ENCODE data around the gene SPATS2L.

SPATS2L gene

DNA sequence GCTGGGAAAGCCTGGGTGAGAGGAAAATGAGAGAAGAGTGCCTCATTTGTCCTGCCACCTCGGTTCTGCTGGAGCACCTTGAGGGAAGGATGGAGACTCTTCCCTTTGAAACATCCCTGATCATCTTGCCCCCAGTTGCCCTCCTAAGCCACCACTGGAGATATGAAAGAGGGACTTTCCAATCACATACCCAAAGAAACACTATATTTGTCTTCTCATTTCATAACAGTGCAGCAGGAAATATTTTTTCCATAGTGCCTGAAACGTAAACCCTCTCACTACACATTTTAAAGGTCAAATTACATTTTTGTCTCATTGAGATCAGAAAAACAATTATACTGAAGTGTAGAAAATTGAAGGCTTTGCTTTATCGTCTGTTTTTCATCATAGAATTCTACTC lies 140.1 kb downstream of the SPATS2L start:
- H3K36me3 ChIP-seq (ENCODE audit: control insufficient read depth in 2 of 2, insufficient read depth in 2 of 2, low read length in 2 of 2): peaks cover 9 to 28% of the 10 kb centered on the region in 2 donors

DNA sequence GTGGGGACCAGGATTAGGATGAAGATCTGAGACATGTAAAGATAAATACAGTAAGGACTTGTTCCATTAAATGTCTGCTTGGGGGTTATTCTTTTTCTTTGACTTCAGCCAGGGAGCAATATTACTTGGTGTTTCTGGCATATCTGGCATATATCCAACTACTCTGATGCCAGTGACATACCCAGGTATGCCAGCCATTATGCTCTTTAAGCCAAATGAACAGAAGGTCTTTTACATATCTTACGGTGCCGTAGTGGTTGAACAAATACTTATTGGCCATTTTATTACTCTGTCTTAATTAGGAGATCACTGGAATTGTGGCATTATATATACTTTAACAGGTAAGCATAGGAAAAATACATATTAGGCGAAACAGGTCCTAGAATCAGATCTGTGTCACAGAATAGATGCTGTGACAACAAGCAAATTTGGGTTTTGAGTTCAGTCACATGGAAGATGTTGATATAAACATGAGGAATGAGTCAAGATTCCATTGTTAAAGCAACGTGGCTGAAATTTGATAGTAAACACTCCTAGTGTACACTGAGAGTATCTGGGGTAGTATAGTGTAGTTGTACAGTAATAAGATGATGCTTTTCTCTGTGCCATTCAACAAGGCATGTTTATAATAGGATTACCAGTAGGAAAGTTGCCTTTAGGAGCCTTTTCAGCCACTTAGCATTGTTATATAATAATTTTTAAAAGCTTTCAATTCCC lies 140.8 kb downstream of the SPATS2L start:
- no peaks in the 10 kb centered on the region for H3K27me3 ChIP-seq (ENCODE audit: control insufficient read depth in 2 of 2, insufficient read depth in 2 of 2, low read length in 2 of 2)

More for the DNA sequence above, 140.1 kb downstream of the SPATS2L start:
- H3K9me3 ChIP-seq (ENCODE audit: control insufficient read depth in 2 of 2, low read length in 2 of 2): no peaks in the 10 kb centered on the region
- H3K27ac ChIP-seq (ENCODE audit: low read depth in 2 of 2, low read length in 2 of 2): no peak overlapping the region
- H3K27me3 ChIP-seq (ENCODE audit: control insufficient read depth in 2 of 2, insufficient read depth in 2 of 2, low read length in 2 of 2): no peaks in the 10 kb centered on the region
- no peak overlapping the region for H3K9ac ChIP-seq (ENCODE audit: low read depth in 1 of 2, low read length in 2 of 2)
- H3K4me3 ChIP-seq (ENCODE audit: low read length in 2 of 2): no peak overlapping the region
- no peaks in the 10 kb centered on the region for H3K4me1 ChIP-seq (ENCODE audit: control insufficient read depth in 2 of 2, insufficient read depth in 2 of 2, low read length in 2 of 2)

DNA sequence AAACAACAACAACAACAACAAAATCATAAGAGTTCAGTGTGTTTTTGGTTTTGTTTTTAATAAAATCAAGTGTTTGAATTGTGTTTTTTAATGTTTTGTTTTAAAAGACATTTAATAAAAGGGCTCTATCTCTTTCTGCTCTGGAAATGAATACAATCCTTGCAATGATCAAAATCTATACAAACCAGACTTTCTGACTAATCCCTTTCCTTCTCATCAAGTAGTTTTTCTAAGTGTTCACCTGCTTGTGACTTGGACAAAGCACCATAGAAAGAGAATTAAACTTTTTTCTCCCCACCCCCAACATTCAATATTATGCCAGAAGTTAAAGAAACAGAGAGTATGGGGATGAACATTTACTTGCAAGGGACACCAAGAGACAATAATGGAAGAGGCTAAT lies 142.0 kb downstream of the SPATS2L start:
- no peaks in the 10 kb centered on the region for H3K27me3 ChIP-seq (ENCODE audit: control insufficient read depth in 2 of 2, insufficient read depth in 2 of 2, low read length in 2 of 2)
- H3K4me1 ChIP-seq (ENCODE audit: control insufficient read depth in 2 of 2, insufficient read depth in 2 of 2, low read length in 2 of 2): no peaks in the 10 kb centered on the region
- no peak overlapping the region for H3K4me3 ChIP-seq (ENCODE audit: low read length in 2 of 2)
- no peaks in the 10 kb centered on the region for H3K9me3 ChIP-seq (ENCODE audit: control insufficient read depth in 2 of 2, low read length in 2 of 2)
- H3K36me3 ChIP-seq (ENCODE audit: control insufficient read depth in 2 of 2, insufficient read depth in 2 of 2, low read length in 2 of 2): peaks cover 7 to 21% of the 10 kb centered on the region in 2 donors
- H3K9ac ChIP-seq (ENCODE audit: low read depth in 1 of 2, low read length in 2 of 2): no peak overlapping the region
- no peak overlapping the region for H3K27ac ChIP-seq (ENCODE audit: low read depth in 2 of 2, low read length in 2 of 2)

More for the DNA sequence above, 140.8 kb downstream of the SPATS2L start:
- no peak overlapping the region for H3K27ac ChIP-seq (ENCODE audit: low read depth in 2 of 2, low read length in 2 of 2)
- no peaks in the 10 kb centered on the region for H3K4me1 ChIP-seq (ENCODE audit: control insufficient read depth in 2 of 2, insufficient read depth in 2 of 2, low read length in 2 of 2)
- no peaks in the 10 kb centered on the region for H3K9me3 ChIP-seq (ENCODE audit: control insufficient read depth in 2 of 2, low read length in 2 of 2)
- H3K9ac ChIP-seq (ENCODE audit: low read depth in 1 of 2, low read length in 2 of 2): no peak overlapping the region
- peaks cover 7 to 22% of the 10 kb centered on the region in 2 donors for H3K36me3 ChIP-seq (ENCODE audit: control insufficient read depth in 2 of 2, insufficient read depth in 2 of 2, low read length in 2 of 2)
- no peak overlapping the region for H3K4me3 ChIP-seq (ENCODE audit: low read length in 2 of 2)

DNA sequence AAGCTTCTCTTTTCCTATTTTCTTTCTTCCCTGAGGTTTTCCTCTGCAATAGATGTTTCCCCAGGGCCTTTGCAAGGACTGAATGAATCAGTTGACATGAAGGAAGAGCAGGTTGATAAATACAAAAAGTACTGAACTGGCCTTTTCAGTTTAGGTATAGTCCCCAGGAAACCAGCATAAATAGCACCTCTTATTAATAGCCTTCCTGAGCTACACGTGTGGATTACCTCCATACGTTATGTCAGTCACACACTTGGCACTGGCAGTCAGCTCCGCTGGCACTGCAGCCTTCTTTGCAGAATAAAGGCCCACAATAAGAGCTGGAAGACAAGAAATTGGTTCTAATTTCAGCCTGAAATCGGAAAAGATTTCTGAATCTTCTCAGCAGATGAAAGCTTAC lies 142.7 kb downstream of the SPATS2L start:
- H3K4me1 ChIP-seq (ENCODE audit: control insufficient read depth in 2 of 2, insufficient read depth in 2 of 2, low read length in 2 of 2): no peaks in the 10 kb centered on the region
- peaks cover 7 to 21% of the 10 kb centered on the region in 2 donors for H3K36me3 ChIP-seq (ENCODE audit: control insufficient read depth in 2 of 2, insufficient read depth in 2 of 2, low read length in 2 of 2)
- no peak overlapping the region for H3K9ac ChIP-seq (ENCODE audit: low read depth in 1 of 2, low read length in 2 of 2)
- no peak overlapping the region for H3K4me3 ChIP-seq (ENCODE audit: low read length in 2 of 2)
- H3K9me3 ChIP-seq (ENCODE audit: control insufficient read depth in 2 of 2, low read length in 2 of 2): no peaks in the 10 kb centered on the region
- H3K27me3 ChIP-seq (ENCODE audit: control insufficient read depth in 2 of 2, insufficient read depth in 2 of 2, low read length in 2 of 2): no peaks in the 10 kb centered on the region
- no peak overlapping the region for H3K27ac ChIP-seq (ENCODE audit: low read depth in 2 of 2, low read length in 2 of 2)

DNA sequence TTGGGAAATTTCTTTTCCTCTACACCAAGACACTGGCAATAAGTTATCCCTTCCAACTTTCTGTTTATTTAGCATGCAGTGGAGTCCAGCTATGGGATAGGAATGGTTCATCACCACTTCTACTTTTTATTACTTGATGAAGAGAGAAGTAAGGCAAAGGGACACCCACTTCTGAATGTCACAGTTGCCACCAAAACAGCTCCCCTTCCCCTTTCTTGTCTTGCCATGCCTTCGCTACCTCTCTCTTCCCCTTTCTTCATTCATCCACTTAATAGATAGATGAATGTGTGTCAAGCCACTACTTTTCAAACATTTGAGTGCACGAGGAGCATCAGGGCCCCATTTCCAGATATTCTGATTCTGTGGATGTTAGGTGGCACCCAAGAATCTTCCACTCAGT lies 143.8 kb downstream of the SPATS2L start:
- no peaks in the 10 kb centered on the region for H3K4me1 ChIP-seq (ENCODE audit: control insufficient read depth in 2 of 2, insufficient read depth in 2 of 2, low read length in 2 of 2)
- no peak overlapping the region for H3K9ac ChIP-seq (ENCODE audit: low read depth in 1 of 2, low read length in 2 of 2)
- no peak overlapping the region for H3K27ac ChIP-seq (ENCODE audit: low read depth in 2 of 2, low read length in 2 of 2)
- no peak overlapping the region for H3K4me3 ChIP-seq (ENCODE audit: low read length in 2 of 2)
- H3K9me3 ChIP-seq (ENCODE audit: control insufficient read depth in 2 of 2, low read length in 2 of 2): no peaks in the 10 kb centered on the region
- H3K36me3 ChIP-seq (ENCODE audit: control insufficient read depth in 2 of 2, insufficient read depth in 2 of 2, low read length in 2 of 2): peaks cover 7 to 17% of the 10 kb centered on the region in 2 donors
- no peaks in the 10 kb centered on the region for H3K27me3 ChIP-seq (ENCODE audit: control insufficient read depth in 2 of 2, insufficient read depth in 2 of 2, low read length in 2 of 2)

DNA sequence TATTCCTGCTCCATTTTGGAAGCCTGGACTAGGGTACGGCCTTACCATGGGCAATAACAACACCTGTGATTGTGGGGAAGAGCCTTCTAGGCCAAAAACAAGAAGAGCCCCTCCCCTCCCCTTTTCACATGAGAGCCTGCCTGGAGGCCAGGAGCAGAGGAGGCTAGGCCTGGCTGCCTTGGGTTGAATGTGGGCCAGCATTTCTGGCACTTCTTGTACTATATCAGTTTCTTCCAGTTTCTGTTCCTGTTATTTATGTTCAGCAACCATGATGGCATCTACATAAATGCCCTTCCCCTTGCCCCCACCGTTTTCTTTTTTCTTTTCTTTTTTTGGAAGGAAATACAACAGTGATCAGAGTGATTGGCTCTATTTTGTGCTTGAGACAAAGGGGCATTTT lies 145.0 kb downstream of the SPATS2L start:
- H3K4me3 ChIP-seq (ENCODE audit: low read length in 2 of 2): no peak overlapping the region
- H3K9me3 ChIP-seq (ENCODE audit: control insufficient read depth in 2 of 2, low read length in 2 of 2): no peaks in the 10 kb centered on the region
- H3K4me1 ChIP-seq (ENCODE audit: control insufficient read depth in 2 of 2, insufficient read depth in 2 of 2, low read length in 2 of 2): no peaks in the 10 kb centered on the region
- H3K27ac ChIP-seq (ENCODE audit: low read depth in 2 of 2, low read length in 2 of 2): no peak overlapping the region
- no peak overlapping the region for H3K9ac ChIP-seq (ENCODE audit: low read depth in 1 of 2, low read length in 2 of 2)
- peaks cover 7 to 14% of the 10 kb centered on the region in 2 donors for H3K36me3 ChIP-seq (ENCODE audit: control insufficient read depth in 2 of 2, insufficient read depth in 2 of 2, low read length in 2 of 2)
- H3K27me3 ChIP-seq (ENCODE audit: control insufficient read depth in 2 of 2, insufficient read depth in 2 of 2, low read length in 2 of 2): no peaks in the 10 kb centered on the region

DNA sequence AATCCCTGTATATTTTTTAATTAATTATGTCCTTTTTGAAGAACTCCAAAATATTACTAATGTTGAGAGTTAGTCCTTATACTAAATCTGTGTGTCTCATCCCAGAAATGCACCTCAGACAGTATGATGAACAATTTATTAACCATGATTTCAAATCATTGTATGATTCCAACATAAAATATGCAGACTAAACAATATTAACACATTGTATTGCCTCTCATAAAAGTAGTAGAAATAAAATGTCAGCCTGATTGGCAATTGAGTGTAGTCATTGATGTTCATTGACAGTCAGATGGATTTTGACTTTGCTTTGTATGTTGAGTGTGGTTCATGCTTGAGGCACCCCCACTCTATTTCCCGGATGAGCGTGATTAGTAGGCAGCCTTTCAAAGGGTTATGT lies 145.9 kb downstream of the SPATS2L start:
- Histone ChIP-seq H3K27ac (ENCODE audit: low read depth in 2 of 2, low read length in 2 of 2) (no peak overlapping the region), H3K4me1 (ENCODE audit: control insufficient read depth in 2 of 2, insufficient read depth in 2 of 2, low read length in 2 of 2) (no peaks in the 10 kb centered on the region), H3K9me3 (ENCODE audit: control insufficient read depth in 2 of 2, low read length in 2 of 2) (no peaks in the 10 kb centered on the region), H3K36me3 (ENCODE audit: control insufficient read depth in 2 of 2, insufficient read depth in 2 of 2, low read length in 2 of 2) (peaks cover 7 to 8% of the 10 kb centered on the region in 2 donors), H3K27me3 (ENCODE audit: control insufficient read depth in 2 of 2, insufficient read depth in 2 of 2, low read length in 2 of 2) (no peaks in the 10 kb centered on the region), H3K9ac (ENCODE audit: low read depth in 1 of 2, low read length in 2 of 2) (no peak overlapping the region), H3K4me3 (ENCODE audit: low read length in 2 of 2) (no peak overlapping the region)

DNA sequence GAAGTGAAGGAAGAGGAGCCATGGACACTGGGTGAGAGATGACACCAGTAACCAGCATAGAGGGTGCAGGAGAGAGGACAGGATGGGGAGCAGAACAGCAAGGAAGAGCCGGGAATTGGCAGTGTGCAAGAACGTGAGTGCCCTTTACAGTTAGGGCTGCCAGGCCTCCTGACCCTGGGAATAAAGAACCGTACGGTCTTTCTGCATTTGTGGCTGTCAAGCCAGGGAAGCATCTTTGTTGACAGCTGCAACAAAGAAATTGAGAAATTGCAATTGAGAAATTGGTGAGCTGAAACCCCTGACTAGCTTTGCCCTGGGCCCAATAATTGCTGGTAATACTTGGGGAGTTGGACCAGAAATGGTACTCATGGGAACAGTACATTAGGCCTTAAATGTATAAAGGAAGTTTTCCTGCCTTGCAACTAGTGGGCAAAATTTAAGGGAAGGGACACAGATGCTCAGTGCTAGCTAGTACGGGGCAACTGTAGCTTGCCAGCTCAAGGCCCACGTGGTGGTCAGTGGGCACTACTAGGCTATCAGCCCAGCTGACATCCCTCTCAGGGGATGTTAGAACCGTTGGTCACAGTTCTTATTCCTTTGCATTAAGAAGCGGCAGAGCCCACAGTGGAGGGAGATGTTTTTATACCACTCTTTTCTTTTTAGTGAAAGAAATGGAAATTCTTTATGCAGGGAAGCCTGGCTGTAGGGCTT lies 146.8 kb downstream of the SPATS2L start:
- Histone ChIP-seq H3K27ac (ENCODE audit: low read depth in 2 of 2, low read length in 2 of 2) (no peak overlapping the region), H3K4me3 (ENCODE audit: low read length in 2 of 2) (no peak overlapping the region), H3K9me3 (ENCODE audit: control insufficient read depth in 2 of 2, low read length in 2 of 2) (no peaks in the 10 kb centered on the region), H3K36me3 (ENCODE audit: control insufficient read depth in 2 of 2, insufficient read depth in 2 of 2, low read length in 2 of 2) (peaks cover 7 to 8% of the 10 kb centered on the region in 2 donors), H3K27me3 (ENCODE audit: control insufficient read depth in 2 of 2, insufficient read depth in 2 of 2, low read length in 2 of 2) (no peaks in the 10 kb centered on the region), H3K4me1 (ENCODE audit: control insufficient read depth in 2 of 2, insufficient read depth in 2 of 2, low read length in 2 of 2) (no peaks in the 10 kb centered on the region), H3K9ac (ENCODE audit: low read depth in 1 of 2, low read length in 2 of 2) (no peak overlapping the region)

DNA sequence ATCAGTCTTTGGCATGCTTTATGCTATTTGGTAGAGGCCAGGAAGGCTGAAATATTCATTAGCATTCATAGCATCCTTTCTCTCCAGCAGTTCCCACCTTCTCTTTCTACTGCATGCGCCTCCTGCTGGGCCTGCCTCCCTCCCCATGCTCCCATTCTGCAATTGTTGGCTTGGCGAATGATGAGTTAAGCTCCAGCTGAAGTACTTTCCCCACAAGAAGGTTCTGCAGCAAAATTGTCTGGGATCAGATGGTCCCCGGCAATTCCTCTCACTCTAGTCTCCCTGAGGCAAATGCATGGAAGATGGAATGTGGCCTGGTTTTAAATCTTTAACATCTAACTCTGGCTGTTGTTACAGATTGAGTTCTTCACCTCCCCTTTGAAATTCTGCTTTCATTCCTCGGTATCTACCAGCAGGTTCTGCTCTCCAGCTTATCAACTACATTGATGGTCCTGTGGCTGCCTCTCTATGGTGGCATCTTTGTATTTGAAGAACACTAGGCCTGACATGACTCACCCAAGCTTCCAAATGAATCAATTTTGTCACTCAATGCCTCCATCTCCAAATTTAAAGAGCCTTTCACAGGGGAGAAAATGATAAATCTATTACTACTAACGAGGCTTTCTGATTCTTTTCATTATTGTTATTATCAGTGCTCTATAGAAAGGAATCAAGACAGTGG lies 147.5 kb downstream of the SPATS2L start:
- Histone ChIP-seq H3K27ac (ENCODE audit: low read depth in 2 of 2, low read length in 2 of 2) (no peak overlapping the region), H3K4me1 (ENCODE audit: control insufficient read depth in 2 of 2, insufficient read depth in 2 of 2, low read length in 2 of 2) (no peaks in the 10 kb centered on the region), H3K4me3 (ENCODE audit: low read length in 2 of 2) (no peak overlapping the region), H3K9me3 (ENCODE audit: control insufficient read depth in 2 of 2, low read length in 2 of 2) (no peaks in the 10 kb centered on the region), H3K9ac (ENCODE audit: low read depth in 1 of 2, low read length in 2 of 2) (no peak overlapping the region), H3K27me3 (ENCODE audit: control insufficient read depth in 2 of 2, insufficient read depth in 2 of 2, low read length in 2 of 2) (no peaks in the 10 kb centered on the region), H3K36me3 (ENCODE audit: control insufficient read depth in 2 of 2, insufficient read depth in 2 of 2, low read length in 2 of 2) (peaks cover 7 to 9% of the 10 kb centered on the region in 2 donors)
